ENCODE measurements around the gene RAB40C.

The RAB40C gene

GRCh38 chr16:555528-556473 lies 34.1 kb upstream of the RAB40C start:
- DNase-seq: no peak
- no peaks in the 10 kb centered on the region for H4K20me1 ChIP-seq (ENCODE audit: insufficient read depth, low read length)
- no peaks in the 10 kb centered on the region for H3K79me2 ChIP-seq (ENCODE audit: low read length)
- H3K36me3 ChIP-seq (replicated peaks; ENCODE audit: insufficient read depth, low read length): no peaks in the 10 kb centered on the region
- H3K4me2 ChIP-seq (ENCODE audit: low read depth, low read length): no peak overlapping the region
- H3K27me3 ChIP-seq (replicated peaks; ENCODE audit: insufficient read depth, low read length): peaks cover 40% of the 10 kb centered on the region
- H3K9me3 ChIP-seq (replicated peaks; ENCODE audit: insufficient read depth, low read length): no peaks in the 10 kb centered on the region
- no peak overlapping the region for H3K4me3 ChIP-seq (ENCODE audit: low read length)
- no peak overlapping the region for H3K9ac ChIP-seq (ENCODE audit: low read length)
- H3K9me2 ChIP-seq (replicated peaks; ENCODE audit: insufficient read depth, low read length): no peaks in the 10 kb centered on the region
- no peak overlapping the region for H3K27ac ChIP-seq (ENCODE audit: low read length)
- TF ChIP-seq EZH2 (optimal IDR thresholded peaks at IDR 0.05; ENCODE audit: low read depth, low read length) (no peak), EZH2phosphoT487 (IDR thresholded peaks at IDR 0.05; ENCODE audit: low read length) (no peak)
- TF ChIP-seq, protein P1, sequence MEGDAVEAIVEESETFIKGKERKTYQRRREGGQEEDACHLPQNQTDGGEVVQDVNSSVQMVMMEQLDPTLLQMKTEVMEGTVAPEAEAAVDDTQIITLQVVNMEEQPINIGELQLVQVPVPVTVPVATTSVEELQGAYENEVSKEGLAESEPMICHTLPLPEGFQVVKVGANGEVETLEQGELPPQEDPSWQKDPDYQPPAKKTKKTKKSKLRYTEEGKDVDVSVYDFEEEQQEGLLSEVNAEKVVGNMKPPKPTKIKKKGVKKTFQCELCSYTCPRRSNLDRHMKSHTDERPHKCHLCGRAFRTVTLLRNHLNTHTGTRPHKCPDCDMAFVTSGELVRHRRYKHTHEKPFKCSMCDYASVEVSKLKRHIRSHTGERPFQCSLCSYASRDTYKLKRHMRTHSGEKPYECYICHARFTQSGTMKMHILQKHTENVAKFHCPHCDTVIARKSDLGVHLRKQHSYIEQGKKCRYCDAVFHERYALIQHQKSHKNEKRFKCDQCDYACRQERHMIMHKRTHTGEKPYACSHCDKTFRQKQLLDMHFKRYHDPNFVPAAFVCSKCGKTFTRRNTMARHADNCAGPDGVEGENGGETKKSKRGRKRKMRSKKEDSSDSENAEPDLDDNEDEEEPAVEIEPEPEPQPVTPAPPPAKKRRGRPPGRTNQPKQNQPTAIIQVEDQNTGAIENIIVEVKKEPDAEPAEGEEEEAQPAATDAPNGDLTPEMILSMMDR (IDR thresholded peaks at IDR 0.05; ENCODE audit: low read length): no peak
- H2AFZ ChIP-seq (ENCODE audit: low read length): no peak overlapping the region
- H3F3A ChIP-seq (ENCODE audit: insufficient read depth, low read length): no peaks in the 10 kb centered on the region
- H3K4me1 ChIP-seq (ENCODE audit: low read length): no peaks in the 10 kb centered on the region

GRCh38 chr16:556474-557173 lies 33.2 kb upstream of the RAB40C start:
- H3F3A ChIP-seq (ENCODE audit: insufficient read depth, low read length): no peaks in the 10 kb centered on the region
- no peak overlapping the region for H2AFZ ChIP-seq (ENCODE audit: low read length)
- H3K9ac ChIP-seq (ENCODE audit: low read length): no peak overlapping the region
- H4K20me1 ChIP-seq (ENCODE audit: insufficient read depth, low read length): no peaks in the 10 kb centered on the region
- TF ChIP-seq EZH2phosphoT487 (IDR thresholded peaks at IDR 0.05; ENCODE audit: low read length) (no peak), EZH2 (optimal IDR thresholded peaks at IDR 0.05; ENCODE audit: low read depth, low read length) (no peak)
- TF ChIP-seq, protein P1 (IDR thresholded peaks at IDR 0.05; ENCODE audit: low read length): no peak
- no peaks in the 10 kb centered on the region for H3K36me3 ChIP-seq (replicated peaks; ENCODE audit: insufficient read depth, low read length)
- H3K79me2 ChIP-seq (ENCODE audit: low read length): no peaks in the 10 kb centered on the region
- no peak overlapping the region for H3K4me2 ChIP-seq (ENCODE audit: low read depth, low read length)
- H3K4me1 ChIP-seq (ENCODE audit: low read length): no peaks in the 10 kb centered on the region
- DNase-seq: no peak
- no peaks in the 10 kb centered on the region for H3K9me2 ChIP-seq (replicated peaks; ENCODE audit: insufficient read depth, low read length)
- H3K27ac ChIP-seq (ENCODE audit: low read length): no peak overlapping the region
- H3K4me3 ChIP-seq (ENCODE audit: low read length): no peak overlapping the region
- H3K27me3 ChIP-seq (replicated peaks; ENCODE audit: insufficient read depth, low read length): peaks cover 48% of the 10 kb centered on the region
- no peaks in the 10 kb centered on the region for H3K9me3 ChIP-seq (replicated peaks; ENCODE audit: insufficient read depth, low read length)

- no peak overlapping the region for H2AFZ ChIP-seq (ENCODE audit: low read length)
- no peaks in the 10 kb centered on the region for H4K20me1 ChIP-seq (ENCODE audit: insufficient read depth, low read length)
- H3K9me2 ChIP-seq (replicated peaks; ENCODE audit: insufficient read depth, low read length): no peaks in the 10 kb centered on the region
- H3K9ac ChIP-seq (ENCODE audit: low read length): no peak overlapping the region
- no peak for DNase-seq
- no peaks in the 10 kb centered on the region for H3K4me1 ChIP-seq (ENCODE audit: low read length)
- no peak overlapping the region for H3K27ac ChIP-seq (ENCODE audit: low read length)
- H3F3A ChIP-seq (ENCODE audit: insufficient read depth, low read length): no peaks in the 10 kb centered on the region
- no peak overlapping the region for H3K4me2 ChIP-seq (ENCODE audit: low read depth, low read length)
- H3K4me3 ChIP-seq (ENCODE audit: low read length): no peak overlapping the region
- peaks cover 59% of the 10 kb centered on the region for H3K27me3 ChIP-seq (replicated peaks; ENCODE audit: insufficient read depth, low read length)
- no peaks in the 10 kb centered on the region for H3K36me3 ChIP-seq (replicated peaks; ENCODE audit: insufficient read depth, low read length)
- no peaks in the 10 kb centered on the region for H3K9me3 ChIP-seq (replicated peaks; ENCODE audit: insufficient read depth, low read length)
- no peaks in the 10 kb centered on the region for H3K79me2 ChIP-seq (ENCODE audit: low read length)
- no peak for TF ChIP-seq EZH2phosphoT487 (IDR thresholded peaks at IDR 0.05; ENCODE audit: low read length)
- TF ChIP-seq EZH2 (optimal IDR thresholded peaks at IDR 0.05; ENCODE audit: low read depth, low read length): no peak
- TF ChIP-seq, protein P1 (IDR thresholded peaks at IDR 0.05; ENCODE audit: low read length): no peak
These were observed 32.2 kb upstream of the RAB40C start for GRCh38 chr16:557463-558297.

Measured in MM.1S (cell line).